22Rv1 (cell line): Measurements from ENCODE around the gene C1R.

ENCODE experiments used
- CTCF ChIP-seq: fragments of 450-650 bp; IDR thresholded peaks from 2 replicates; pipeline ENCODE4 v1.5.1; 2017; ENCODE audit warnings: mild to moderate bottlenecking
- ZFX ChIP-seq: fragments of 450-650 bp; IDR thresholded peaks from 2 replicates; pipeline ENCODE4 v1.6.1; 2017; ENCODE audit warnings: antibody characterized with exemption, borderline replicate concordance

GRCh38 chr12:7100239-7100638 is 8.0 kb upstream of the C1R start:
- TF ChIP-seq CTCF: no peak
- TF ChIP-seq ZFX: no peak
